GM12874 (cell line): ENCODE measurements around the gene TMED10.

ENCODE experiments used
- TF ChIP-seq, protein P1 (sequence below): IDR thresholded peaks from 2 replicates; pipeline ENCODE4 v1.5.1; 2011; ENCODE audit warnings: low read depth, mild to moderate bottlenecking, control low read depth, low read length, moderate library complexity; ENCODE audit not compliant: insufficient read depth

TMED10 gene

DNA sequence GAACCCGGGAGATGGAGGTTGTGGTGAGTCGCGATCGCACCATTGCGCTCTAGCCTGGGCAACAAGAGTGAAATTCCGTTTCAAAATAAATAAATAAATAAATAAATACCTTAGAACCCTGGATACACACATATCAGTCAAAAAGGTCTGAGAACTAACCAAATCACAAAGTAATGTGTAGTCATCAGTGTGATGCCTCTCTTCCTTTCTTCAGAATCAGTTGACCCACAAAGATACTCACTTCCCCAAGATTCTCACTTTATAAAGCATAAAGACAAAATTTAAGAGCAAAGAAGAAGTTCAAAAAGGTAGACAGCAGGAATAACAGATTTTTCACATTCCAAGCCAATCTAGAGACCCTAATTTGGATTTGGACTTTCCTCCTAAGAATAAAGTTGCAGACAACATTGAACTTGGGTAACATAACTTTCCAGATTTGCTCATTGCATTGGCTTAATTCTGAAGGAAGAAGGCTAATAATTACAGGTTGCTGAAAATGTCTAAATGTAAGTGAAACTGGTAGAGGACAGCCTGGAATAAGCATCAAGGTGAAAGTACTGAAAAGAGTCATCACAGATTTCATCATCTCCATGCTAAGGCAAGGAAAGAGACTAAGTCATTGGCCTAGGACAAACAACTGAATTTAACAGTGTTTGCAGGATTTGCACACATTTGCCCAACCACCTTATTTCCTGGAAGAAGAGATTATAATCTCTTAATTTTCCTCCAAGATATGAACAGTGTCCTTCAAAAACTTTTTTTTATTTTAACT lies 17.4 kb downstream of the TMED10 start:
- TF ChIP-seq, protein P1, sequence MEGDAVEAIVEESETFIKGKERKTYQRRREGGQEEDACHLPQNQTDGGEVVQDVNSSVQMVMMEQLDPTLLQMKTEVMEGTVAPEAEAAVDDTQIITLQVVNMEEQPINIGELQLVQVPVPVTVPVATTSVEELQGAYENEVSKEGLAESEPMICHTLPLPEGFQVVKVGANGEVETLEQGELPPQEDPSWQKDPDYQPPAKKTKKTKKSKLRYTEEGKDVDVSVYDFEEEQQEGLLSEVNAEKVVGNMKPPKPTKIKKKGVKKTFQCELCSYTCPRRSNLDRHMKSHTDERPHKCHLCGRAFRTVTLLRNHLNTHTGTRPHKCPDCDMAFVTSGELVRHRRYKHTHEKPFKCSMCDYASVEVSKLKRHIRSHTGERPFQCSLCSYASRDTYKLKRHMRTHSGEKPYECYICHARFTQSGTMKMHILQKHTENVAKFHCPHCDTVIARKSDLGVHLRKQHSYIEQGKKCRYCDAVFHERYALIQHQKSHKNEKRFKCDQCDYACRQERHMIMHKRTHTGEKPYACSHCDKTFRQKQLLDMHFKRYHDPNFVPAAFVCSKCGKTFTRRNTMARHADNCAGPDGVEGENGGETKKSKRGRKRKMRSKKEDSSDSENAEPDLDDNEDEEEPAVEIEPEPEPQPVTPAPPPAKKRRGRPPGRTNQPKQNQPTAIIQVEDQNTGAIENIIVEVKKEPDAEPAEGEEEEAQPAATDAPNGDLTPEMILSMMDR, result no peak

DNA sequence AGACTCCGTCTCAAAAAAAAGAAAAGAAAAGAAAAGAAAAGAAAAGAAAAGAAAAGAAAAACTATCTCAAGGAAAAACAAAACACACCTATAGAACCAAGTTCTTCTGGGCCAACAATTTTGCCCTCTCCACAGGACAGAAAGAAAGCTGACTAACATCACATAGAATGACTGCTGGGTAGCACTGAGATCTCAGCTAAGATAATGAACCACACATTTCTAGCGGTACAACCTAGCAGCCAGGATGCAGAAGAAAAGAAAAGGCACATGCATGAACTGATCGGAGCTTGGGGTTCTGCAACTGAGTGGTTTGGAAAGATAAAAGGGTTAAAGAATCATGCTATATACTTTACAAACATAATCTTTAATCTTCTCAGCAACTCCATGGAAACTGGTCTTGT lies 19.5 kb downstream of the TMED10 start:
- TF ChIP-seq, protein P1, result no peak

DNA sequence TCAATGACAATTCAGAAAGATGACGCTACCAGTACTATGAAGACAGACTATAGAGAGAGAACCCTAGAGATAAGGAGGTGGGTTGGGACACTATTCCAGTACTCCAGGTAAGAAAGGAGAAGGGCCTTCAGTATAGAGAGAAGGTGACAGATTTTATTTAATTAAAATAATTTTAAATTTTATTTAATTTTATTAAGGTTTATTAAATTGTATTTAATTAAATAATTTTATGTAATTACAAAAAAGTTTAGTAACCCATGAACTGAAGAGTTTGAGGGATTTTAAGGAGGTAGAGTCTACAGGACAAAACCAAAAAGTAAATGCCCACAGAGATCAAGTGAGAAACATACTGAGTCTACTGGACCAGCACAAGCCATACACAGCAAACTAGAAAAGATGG lies 20.3 kb downstream of the TMED10 start:
- TF ChIP-seq, protein P1, result no peak

DNA sequence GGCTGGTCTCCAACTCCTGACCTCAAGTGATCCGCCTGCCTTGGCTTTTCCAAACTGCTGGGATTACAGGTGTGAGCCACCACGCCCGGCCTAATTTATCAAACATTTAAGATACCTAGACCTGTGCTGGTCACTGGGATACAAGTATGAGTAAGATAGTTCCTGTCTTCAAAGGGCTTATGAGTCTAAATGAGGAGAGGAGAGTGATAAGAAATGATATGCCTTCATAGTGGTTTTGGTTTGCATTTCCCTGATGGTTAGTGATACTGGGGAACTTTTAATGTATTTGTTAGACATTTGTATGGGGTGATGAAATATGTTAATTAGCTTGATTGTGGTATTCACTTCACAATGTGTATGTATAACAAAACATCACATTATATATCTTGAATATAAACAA lies 21.2 kb downstream of the TMED10 start:
- TF ChIP-seq, protein P1, result no peak

DNA sequence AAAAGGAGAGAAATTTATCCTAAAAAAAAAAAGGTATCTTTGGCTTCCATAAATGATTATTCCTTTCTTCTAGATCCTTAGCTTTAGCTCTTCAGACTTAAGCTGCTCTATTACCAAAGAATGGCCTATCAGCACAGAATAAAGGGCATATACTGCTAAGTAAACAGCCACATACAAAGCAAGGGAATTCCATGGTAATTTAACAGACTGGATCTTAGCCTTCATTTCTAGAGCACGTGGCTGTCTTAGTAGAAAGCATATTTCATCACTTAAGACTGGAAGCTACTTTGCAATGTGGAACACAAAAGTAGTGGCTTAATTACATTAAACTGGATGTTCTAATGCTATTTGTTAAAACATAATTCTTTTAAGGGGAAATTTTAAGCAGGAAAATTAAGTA lies 23.1 kb downstream of the TMED10 start:
- TF ChIP-seq, protein P1, result no peak

DNA sequence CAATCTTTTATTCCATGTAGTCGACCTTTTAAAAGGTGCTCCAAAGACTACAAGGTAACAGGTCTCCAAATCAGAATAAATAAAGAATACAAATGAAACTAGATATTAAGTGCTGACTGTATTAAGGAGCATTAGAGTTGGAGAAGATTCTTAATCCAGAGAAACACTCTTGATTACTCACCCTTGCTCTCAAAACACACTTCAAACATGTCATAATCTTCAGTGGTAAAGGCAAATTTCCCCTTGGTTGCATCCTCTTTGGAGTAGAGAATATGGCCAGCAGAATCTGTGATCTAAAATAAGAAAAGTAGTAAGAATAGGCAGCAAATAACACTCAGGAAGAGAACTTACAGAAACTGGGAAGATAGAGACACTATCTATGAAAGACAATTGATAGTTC lies 24.6 kb downstream of the TMED10 start:
- TF ChIP-seq, protein P1, result no peak

DNA sequence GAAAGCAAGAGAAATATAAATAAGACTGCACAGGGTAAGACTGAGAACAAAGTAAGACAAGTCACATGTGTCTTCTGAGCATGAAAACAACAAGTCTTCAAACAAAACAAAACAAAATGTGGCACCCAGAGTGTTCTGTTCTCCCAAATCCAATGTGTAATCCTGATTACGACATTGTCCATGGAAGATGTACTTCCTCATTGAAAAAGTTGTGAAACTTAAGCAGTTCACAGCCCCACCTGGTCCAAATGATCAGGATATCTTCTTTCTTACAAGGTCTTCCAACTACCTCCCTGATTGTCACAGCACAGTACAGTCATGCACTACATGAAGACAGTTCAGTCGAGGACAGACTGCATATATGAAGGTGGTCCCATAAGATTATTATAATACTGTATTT lies 26.3 kb downstream of the TMED10 start:
- TF ChIP-seq, protein P1, result no peak
